Osteoblast (primary cell): ENCODE measurements around the gene ZNF805. TPM values are rescaled to one million over a fixed set of nuclear protein-coding genes. Genes with fewer than 3 reads are reported as not detected.

Experiments used
- DNase-seq: peaks from one replicate; pipeline ENCODE4 v3.0.0; 2011; ENCODE audit warnings: low spot score, mixed read lengths; ENCODE audit not compliant: insufficient read length; ENCODE audit errors: missing footprints
- H2AFZ ChIP-seq: 2 replicates; pipeline ENCODE4 v1.6.0; 2011; ENCODE audit warnings: mild to moderate bottlenecking, low read length
- H3K27ac ChIP-seq: 2 replicates; pipeline ENCODE4 v1.5.1; 2011; ENCODE audit warnings: mild to moderate bottlenecking, low read depth, low read length, moderate library complexity
- H3K27me3 ChIP-seq: 2 replicates; pipeline ENCODE4 v1.6.0; 2012; ENCODE audit warnings: mild to moderate bottlenecking, control low read depth, inconsistent platforms, low read length, moderate library complexity; ENCODE audit not compliant: insufficient read depth
- H3K36me3 ChIP-seq: 2 replicates; pipeline ENCODE4 v1.5.1; 2011; ENCODE audit warnings: mild to moderate bottlenecking, low read length, control low read depth, moderate library complexity; ENCODE audit not compliant: insufficient read depth
- H3K4me1 ChIP-seq: 2 replicates; pipeline ENCODE4 v1.5.1; 2011; ENCODE audit warnings: mild to moderate bottlenecking, low read length, control low read depth, moderate library complexity; ENCODE audit not compliant: insufficient read depth
- H3K4me2 ChIP-seq: 2 replicates; pipeline ENCODE4 v1.6.0; 2011; ENCODE audit warnings: mild to moderate bottlenecking, low read length; ENCODE audit not compliant: insufficient read depth
- H3K4me3 ChIP-seq: fragments of 200-600 bp; sonication (generic); 3 replicates; pipeline ENCODE4 v1.5.1; 2012; ENCODE audit warnings: mild to moderate bottlenecking, low read length, inconsistent platforms; ENCODE audit not compliant: insufficient read depth
- H3K79me2 ChIP-seq: 2 replicates; pipeline ENCODE4 v1.6.0; 2012; ENCODE audit warnings: mild to moderate bottlenecking, low read length, control low read depth, inconsistent platforms; ENCODE audit not compliant: insufficient read depth
- H3K9me3 ChIP-seq: 2 replicates; pipeline ENCODE4 v1.5.1; 2011; ENCODE audit warnings: low read depth, low read length, control low read depth
- H4K20me1 ChIP-seq: 2 replicates; pipeline ENCODE4 v1.6.0; 2012; ENCODE audit warnings: mild to moderate bottlenecking, low read length, control low read depth; ENCODE audit not compliant: insufficient read depth
- total RNA-seq: library from RNA; depleted of rRNA; stranded (reverse); fragments of >200 nt; gene quantifications from 2 replicates; pipeline ENCODE4 v1.2.3, GENCODE V29; 2012
- TF ChIP-seq, protein P1 (sequence below): IDR thresholded peaks from 2 replicates; pipeline ENCODE4 v1.5.1; 2011; ENCODE audit warnings: mild to moderate bottlenecking, low read depth, low read length, moderate library complexity; ENCODE audit errors: extremely low read depth

The ZNF805 gene
- total RNA-seq, 1 donor = 34.0 TPM

- Histone ChIP-seq H3K36me3 (peaks cover 22% of the 10 kb centered on the region), H3K27me3 (no peaks in the 10 kb centered on the region), H3K4me3 (no peak overlapping the region), H3K4me2 (no peak overlapping the region), H2AFZ (no peak overlapping the region), H3K9me3 (no peaks in the 10 kb centered on the region), H3K79me2 (peaks cover 58% of the 10 kb centered on the region), H4K20me1 (peaks cover 15% of the 10 kb centered on the region), H3K27ac (no peak overlapping the region), H3K4me1 (no peaks in the 10 kb centered on the region)
- DNase-seq = no peak
- TF ChIP-seq, protein P1, sequence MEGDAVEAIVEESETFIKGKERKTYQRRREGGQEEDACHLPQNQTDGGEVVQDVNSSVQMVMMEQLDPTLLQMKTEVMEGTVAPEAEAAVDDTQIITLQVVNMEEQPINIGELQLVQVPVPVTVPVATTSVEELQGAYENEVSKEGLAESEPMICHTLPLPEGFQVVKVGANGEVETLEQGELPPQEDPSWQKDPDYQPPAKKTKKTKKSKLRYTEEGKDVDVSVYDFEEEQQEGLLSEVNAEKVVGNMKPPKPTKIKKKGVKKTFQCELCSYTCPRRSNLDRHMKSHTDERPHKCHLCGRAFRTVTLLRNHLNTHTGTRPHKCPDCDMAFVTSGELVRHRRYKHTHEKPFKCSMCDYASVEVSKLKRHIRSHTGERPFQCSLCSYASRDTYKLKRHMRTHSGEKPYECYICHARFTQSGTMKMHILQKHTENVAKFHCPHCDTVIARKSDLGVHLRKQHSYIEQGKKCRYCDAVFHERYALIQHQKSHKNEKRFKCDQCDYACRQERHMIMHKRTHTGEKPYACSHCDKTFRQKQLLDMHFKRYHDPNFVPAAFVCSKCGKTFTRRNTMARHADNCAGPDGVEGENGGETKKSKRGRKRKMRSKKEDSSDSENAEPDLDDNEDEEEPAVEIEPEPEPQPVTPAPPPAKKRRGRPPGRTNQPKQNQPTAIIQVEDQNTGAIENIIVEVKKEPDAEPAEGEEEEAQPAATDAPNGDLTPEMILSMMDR = no peak
Observed at GRCh38 chr19:57202160-57202559, 38.3 kb upstream of the ZNF805 start.

- H3K27ac ChIP-seq = no peak overlapping the region
- H3K27me3 ChIP-seq = no peaks in the 10 kb centered on the region
- H3K79me2 ChIP-seq = peaks cover 49% of the 10 kb centered on the region
- no peak for DNase-seq
- H3K4me3 ChIP-seq = no peak overlapping the region
- no peak overlapping the region for H2AFZ ChIP-seq
- H3K36me3 ChIP-seq = peaks cover 68% of the 10 kb centered on the region
- TF ChIP-seq, protein P1 = no peak
- no peak overlapping the region for H3K4me2 ChIP-seq
- H3K9me3 ChIP-seq = peaks cover 25% of the 10 kb centered on the region
- H3K4me1 ChIP-seq = no peaks in the 10 kb centered on the region
- H4K20me1 ChIP-seq = peaks cover 6% of the 10 kb centered on the region
Observed at GRCh38 chr19:57210381-57210780, 30.1 kb upstream of the ZNF805 start.

GRCh38 chr19:57212109-57212508, 28.3 kb upstream of the ZNF805 start:
- no peaks in the 10 kb centered on the region for H3K27me3 ChIP-seq
- peaks cover 14% of the 10 kb centered on the region for H4K20me1 ChIP-seq
- H3K36me3 ChIP-seq = peaks cover 65% of the 10 kb centered on the region
- peaks cover 25% of the 10 kb centered on the region for H3K9me3 ChIP-seq
- no peak overlapping the region for H3K4me2 ChIP-seq
- H3K27ac ChIP-seq = no peak overlapping the region
- no peak overlapping the region for H2AFZ ChIP-seq
- H3K4me1 ChIP-seq = no peaks in the 10 kb centered on the region
- TF ChIP-seq, protein P1 = no peak
- DNase-seq = no peak
- H3K79me2 ChIP-seq = peaks cover 50% of the 10 kb centered on the region
- no peak overlapping the region for H3K4me3 ChIP-seq

DNA sequence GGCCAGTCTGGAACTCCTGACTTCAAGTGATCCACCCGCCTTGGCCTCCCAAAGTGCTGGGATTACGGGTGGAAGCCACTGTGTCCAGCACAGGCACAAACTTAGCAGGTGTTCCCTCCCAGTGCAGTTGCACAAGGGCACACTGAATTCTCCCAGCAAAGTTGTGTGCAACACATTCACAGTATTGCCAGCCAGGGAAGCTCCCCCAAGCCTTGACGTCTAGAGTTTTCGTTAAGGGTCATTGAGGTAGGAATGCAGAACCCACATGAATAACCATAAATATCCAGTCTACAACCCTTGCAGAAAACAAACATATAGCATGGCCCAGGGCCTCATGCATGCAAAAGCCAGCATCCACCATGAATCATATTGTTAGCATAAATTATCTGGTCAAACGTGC, 12.9 kb upstream of the ZNF805 start:
- no peaks in the 10 kb centered on the region for H3K4me1 ChIP-seq
- no peaks in the 10 kb centered on the region for H3K79me2 ChIP-seq
- peak; percentile 67 for DNase-seq
- no peaks in the 10 kb centered on the region for H3K36me3 ChIP-seq
- no peak overlapping the region for H3K27ac ChIP-seq
- H4K20me1 ChIP-seq = no peaks in the 10 kb centered on the region
- TF ChIP-seq, protein P1 = no peak
- no peaks in the 10 kb centered on the region for H3K27me3 ChIP-seq
- no peak overlapping the region for H3K4me2 ChIP-seq
- H3K4me3 ChIP-seq = no peak overlapping the region
- H2AFZ ChIP-seq = no peak overlapping the region
- no peaks in the 10 kb centered on the region for H3K9me3 ChIP-seq
